Activated CD8-positive, alpha-beta memory T cell treated with anti-CD3 and anti-CD28 coated beads, Interleukin-2, amount 50 U/mL, for 4 hours (primary cell): ENCODE measurements around the gene XCR1.
A peak's percentile ranks its signal among the peaks of the same experiment; 100 is the strongest.
"Not testable (repeated sequence)": the region's sequence is repeated elsewhere in the genome, so short reads cannot be mapped to it uniquely, and the experiment has no call there.

Experiments
- DNase-seq: peaks from one replicate; pipeline ENCODE4 v3.0.0-alpha.2; 2020

XCR1 gene, protein sequence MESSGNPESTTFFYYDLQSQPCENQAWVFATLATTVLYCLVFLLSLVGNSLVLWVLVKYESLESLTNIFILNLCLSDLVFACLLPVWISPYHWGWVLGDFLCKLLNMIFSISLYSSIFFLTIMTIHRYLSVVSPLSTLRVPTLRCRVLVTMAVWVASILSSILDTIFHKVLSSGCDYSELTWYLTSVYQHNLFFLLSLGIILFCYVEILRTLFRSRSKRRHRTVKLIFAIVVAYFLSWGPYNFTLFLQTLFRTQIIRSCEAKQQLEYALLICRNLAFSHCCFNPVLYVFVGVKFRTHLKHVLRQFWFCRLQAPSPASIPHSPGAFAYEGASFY

DNA sequence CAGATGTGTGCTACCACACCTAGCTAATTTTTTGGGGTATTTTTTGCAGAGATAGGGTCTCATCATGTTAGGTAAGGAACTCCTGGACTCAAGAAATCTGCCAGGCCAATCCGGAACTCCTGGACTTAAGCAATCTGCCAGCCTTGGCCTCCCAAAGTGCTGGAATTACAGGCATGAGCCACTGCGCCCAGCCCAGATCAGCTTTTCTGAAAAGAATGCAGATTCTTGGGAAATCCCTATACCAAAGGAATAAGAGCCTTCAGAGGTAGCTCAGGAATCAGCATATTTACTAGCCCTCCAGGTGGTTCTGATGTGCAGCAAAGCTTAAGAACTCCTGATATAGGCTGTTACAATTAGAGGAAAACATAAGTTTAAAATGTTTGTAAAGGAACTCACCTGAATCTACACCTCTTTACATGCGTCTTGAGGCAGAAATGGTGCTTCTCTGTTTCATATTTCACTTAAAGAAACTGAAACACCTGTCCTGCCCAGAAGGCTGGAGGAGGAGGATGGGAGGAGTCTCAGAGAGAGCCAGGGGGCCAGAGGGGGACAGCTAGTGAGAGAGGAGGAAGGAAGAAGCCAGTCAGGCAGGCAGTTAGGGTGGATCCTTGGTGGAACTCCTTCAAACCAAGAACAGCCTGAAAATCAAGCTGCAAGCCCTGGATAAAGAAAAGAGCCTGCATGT, at the start of gene XCR1:
TSS of gene XCR1 (minus strand) at position 463 of the 685 bp plus-strand sequence. CDS start 5,536 bp downstream, outside the sequence.
- no peak for DNase-seq

DNA sequence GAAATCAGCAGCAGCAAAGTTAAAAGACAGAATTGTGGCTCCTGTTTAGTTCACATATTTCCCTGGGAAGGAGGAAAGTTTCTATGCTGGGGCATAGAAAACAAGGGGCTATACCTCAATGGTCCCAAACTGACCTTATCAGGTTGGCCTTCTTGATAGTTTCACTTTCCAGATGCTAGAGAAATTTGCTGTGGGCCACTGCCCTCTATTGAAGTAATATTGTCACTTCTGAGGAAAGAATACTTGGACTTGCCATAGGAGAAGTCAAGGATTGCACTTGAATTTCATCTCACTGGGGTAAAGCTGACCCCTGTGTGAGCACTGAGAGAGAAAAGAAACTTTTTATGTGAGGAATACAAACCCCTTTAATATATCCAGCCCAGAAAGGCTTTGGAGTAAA, 49.3 kb upstream of the XCR1 start:
- DNase-seq, result no peak

DNA sequence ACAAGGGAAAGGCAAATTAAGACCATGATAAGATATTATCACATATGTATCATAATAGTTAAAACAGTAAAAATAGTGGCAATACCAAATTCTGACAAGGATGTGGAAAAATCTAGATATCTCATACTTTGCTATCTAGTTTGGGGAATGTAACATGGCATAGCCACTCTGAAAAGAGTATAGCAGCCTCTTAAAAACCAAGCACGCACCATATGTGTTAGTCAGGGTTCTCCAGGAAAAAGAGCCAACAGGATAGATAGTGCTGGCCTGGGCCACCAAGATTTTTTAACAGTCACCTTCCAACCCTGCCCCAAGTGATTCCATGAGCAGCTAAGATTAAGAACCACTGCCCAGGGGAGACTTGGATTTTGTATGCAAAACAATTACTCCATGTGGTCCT, 48.5 kb upstream of the XCR1 start:
- no peak for DNase-seq

DNA sequence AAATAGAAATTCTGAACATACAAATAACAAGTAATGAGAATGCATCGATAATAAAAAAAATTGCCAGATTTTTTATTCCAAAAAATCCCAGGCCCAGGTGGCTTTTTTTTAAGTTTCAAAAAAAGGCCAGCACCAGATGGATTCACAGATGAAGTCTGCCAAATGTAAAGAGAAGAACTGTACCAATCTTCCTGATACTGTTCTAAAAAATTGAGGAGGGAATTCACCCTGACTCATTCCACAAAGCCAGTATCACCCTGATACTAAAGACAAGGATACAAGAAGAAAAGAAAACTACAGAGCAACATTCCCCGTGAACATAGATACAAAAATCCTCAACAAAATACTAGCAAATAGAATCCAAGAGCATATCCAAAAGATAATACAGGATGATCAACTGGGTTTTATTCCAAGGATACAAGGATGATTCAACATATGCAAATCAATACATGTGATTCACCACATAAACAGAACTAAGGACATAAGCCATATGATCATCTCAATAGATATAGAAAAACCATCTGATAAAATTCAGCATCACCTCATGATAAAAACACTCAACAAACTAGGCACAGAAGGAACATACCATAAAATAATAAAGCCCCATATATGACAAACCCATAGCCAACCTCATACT, 44.1 kb upstream of the XCR1 start:
- no peak for DNase-seq

DNA sequence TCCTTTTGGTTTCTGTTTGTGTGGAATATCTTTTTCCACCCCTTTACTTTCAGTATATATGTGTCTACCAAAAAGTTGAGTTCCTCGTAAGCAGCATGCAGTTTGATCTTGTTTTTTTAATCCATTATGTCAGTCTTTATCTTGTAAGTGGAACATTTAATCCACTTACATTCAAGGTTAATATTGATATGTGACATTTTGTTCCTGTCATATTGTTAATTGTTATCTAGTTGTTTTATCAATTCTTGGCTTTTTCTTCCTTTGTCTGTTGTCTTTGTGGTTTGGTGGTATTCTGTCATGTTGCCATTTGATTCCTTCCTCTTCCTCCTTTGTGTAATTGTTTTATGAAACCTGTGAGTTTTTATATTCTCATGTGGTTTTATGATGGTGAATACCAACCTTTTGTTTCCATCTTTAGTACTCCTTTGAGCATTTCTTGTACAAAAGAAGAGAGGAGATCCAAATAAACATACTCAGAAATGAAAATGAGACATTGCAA, 43.4 kb upstream of the XCR1 start:
- DNase-seq, result no peak

DNA sequence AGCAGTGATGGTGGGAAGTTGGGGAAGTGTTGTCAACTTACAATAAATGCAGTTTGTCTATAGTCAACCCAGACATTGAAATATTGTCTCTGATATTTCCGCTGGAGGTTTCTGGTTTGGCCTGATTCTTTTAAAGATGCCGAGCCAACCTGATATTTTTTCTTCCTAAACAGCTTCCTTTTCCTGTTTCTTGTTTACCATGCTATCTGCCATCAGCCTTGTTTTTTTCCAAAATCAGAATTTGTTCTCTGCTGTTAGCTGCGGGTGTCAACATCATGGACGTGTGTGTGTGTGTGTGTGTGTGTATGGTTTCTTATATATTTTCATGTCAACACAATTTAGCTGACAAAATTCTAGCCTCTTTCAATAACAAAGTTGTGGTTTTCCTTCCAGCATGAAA, 41.2 kb upstream of the XCR1 start:
- DNase-seq, result no peak

DNA sequence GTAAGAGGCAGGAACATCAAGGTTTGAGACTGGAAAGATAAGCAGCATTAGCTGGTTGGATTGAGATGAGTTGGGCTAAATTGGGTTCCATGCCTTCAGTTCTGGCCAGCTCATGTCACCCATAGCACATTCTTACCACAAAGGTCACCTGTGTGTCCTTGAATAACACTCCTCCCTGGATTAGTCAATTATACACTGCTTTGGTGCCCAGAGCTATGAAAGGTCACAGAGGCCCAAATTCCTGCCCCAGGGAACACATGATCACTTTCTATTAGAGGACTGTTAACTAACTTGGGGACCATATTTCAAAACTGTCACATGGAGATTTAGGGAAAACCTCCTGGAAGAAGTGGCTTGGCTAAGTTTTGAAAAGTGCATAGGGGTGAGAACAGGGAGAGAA, 40.1 kb upstream of the XCR1 start:
- DNase-seq, result no peak

DNA sequence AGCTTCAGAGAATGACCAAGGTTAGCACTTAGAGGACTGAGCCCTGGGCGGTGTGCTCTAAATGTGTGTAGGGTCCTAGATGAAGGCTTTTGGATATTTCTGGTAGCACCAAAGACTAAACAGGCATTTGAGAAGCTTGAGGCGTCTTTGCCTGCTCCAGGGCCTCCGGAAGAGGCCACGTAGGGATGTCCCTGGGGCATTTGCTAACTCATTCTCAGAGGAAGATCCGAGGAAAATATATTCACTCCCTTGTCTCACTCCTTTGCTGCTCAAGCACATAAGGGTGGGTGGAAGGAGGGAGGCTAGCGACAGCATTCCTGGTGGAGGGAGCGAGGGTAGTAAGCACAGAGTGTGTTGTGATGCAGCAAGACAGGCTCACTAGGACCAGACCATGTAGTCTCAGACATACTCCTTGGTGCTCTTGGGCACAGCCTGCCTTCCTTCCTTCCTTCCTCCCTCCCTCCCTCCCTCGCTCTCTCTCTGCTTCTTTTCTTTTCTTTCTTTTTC, 38.5 kb upstream of the XCR1 start:
- DNase-seq, result no peak

DNA sequence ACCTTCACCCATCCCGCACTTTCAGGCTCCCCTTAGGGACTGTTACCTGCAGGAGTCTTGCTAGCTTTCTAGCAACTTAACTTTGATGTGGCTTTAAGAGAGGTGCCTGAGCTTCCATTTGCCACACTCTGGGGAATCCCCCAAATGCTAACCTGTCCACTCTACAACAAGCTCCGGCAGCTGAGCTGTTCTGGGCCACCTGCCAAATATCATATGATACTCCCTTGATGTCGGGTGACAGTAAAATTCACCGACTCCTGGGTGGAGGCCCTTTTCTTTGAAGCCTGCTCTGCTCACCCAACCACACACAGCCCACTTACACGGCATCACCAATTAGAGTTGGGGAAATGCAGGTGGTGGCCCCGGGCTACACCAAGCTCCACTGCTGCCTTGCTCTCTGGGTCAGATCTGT, 38.0 kb upstream of the XCR1 start:
- peak; percentile 75 for DNase-seq

DNA sequence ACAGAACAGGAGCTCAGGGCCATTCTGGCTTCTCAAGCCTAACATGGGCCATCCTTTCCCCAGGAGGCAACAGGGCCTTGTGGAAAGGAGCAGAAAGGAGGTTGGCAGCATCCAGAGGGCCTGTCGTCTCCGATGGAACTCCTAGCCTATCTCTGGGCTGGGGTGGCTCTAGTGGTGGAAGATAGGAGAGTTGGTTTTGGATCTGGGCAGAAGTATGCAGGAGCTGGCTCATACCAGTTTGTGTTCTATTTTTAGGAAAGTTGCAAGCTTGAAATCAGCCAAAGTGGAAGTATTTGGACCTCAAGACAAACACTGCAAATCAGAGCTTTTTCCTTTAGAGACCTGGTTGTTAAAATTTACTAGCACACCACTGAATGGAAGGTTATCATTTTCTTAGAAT, 35.4 kb upstream of the XCR1 start:
- DNase-seq, result no peak

DNA sequence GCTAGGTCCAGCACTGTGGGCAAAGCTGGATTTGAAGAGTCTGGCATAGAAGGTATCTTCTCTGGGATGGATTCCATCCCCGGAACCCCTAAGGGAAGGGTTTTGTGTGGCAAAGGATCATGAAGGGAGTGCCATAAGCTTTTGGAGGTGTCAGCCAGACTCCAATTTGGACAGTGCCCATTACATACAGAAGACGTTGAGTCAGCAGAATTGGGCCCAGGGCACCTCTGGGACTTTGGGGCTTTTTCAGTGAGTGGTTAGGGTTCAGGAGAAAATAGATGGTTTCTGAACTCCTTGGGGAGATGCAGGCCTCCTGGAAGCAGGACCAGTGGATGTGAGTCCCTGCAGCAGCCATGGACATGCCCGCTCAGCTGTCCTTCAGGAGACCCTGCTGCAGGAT, 34.6 kb upstream of the XCR1 start:
- no peak for DNase-seq

DNA sequence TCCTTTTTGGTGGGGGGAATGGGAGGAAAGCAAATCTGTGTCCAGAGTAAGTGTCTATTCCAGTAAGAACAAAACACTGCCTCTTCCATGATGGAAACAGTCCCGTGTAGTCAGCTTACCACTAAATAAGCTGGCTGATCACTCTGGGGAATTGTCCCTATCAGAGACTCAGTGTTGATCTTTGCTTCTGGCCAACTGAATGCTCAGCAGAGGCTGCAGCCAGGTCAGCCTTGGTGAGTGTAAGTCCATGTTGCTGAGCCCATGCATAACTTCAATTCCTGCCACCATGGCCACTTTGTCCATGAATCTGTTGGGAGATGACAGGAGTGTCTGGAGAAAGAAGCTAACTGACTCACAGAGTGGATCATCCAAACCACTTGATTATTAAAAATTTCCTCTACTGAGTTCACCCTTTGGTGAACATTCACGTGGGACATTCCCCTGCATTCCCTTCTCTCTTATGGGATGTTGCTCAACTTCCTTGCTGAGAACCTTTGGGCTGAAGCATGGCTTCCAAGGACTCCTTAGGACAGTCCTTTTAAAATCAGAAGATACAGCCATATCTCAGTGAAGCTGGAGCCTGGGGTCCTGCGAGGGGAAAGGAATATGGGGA, 33.9 kb upstream of the XCR1 start:
- DNase-seq, result no peak

DNA sequence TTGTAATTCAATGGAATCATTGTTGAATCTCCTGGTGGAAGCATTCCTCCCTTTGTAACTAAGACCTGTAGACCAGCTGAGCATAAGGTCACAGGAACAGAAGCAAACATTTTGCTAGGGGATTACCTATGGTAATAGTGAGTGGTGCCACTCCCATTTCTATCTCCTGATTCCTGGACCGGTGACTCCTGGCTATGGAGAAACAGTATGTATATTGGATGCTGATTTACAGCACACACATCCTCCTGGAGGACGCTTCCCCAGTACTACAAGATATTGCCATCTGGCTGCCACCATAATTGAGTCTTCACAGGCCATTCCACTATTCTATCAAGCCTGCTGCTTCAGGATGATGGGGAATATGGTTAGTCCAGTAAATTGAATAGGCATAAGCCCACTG, 33.3 kb upstream of the XCR1 start:
- no peak for DNase-seq

DNA sequence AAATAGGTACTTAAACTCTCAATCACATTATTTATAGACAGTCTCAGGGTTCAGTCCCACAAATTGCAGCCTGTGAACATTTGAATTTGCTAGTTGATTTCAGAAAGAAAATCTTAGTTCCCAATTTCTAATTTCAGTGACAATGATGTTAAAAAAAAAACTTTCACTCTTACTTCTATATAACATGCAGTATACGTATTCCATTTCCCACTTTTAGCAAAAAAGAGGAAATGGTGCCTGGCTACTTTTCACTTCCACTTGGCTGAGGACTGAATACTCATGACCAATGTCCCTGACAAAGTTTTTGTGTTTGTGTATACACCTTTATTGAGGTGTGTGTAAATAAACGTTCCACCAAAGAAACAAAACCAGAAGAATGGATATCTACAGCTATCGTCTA, 32.1 kb upstream of the XCR1 start:
- no peak for DNase-seq

DNA sequence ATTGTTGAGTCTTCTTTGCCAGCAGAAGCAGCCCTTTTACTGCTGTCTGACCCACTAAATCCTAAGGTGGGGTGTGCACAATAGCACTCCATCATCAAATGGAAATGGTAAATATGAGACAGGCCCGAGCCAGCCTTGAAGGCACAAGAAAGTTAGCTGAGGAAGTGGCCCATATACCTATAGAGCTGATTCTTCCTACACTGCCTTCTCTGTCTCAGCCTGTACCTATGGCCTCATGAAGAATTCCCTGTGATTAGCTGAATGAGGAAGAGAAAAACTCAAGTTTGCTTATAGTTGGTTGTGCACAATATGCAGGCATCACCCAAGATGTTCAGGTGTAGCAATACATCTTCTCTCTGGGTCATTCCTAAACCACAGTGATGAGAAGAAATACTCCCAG, 31.7 kb upstream of the XCR1 start:
- no peak for DNase-seq

DNA sequence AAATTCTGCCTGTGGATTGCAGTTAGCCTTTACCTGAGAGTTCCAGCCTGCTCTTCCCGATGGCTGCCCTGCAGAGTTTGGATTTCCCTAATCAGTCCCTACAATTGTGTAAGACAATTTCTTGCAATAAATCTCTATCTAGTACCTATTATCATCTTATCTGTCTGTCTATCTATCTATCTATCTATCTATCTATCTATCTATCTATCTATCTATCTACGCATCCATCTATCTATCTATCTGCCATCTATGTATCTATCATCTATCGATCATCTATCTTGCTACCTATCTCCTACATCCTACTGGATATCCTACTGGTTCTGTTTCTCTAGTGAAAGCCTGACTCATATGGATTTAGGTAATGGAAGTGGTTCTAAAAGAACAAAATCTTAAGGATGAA, 30.4 kb upstream of the XCR1 start:
- DNase-seq, result no peak

DNA sequence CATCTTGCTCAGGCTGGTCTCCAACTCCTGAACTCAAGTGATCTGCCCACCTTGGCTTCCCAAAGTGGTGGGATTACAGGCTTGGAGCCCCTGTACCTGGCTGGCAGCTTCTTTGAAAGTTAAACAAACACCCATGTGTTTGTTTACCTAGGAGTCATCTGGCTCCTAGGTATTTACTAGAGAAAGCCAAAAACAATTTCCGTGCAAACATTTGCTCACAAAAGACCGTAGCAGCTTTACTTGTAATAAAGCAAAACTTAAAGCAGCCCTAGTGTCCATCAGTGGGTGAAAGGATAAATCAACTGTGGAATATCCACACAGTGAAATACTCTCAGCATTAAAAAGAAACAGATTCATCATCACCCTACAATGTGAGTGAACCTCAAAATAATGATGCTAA, 29.4 kb upstream of the XCR1 start:
- DNase-seq, result no peak

DNA sequence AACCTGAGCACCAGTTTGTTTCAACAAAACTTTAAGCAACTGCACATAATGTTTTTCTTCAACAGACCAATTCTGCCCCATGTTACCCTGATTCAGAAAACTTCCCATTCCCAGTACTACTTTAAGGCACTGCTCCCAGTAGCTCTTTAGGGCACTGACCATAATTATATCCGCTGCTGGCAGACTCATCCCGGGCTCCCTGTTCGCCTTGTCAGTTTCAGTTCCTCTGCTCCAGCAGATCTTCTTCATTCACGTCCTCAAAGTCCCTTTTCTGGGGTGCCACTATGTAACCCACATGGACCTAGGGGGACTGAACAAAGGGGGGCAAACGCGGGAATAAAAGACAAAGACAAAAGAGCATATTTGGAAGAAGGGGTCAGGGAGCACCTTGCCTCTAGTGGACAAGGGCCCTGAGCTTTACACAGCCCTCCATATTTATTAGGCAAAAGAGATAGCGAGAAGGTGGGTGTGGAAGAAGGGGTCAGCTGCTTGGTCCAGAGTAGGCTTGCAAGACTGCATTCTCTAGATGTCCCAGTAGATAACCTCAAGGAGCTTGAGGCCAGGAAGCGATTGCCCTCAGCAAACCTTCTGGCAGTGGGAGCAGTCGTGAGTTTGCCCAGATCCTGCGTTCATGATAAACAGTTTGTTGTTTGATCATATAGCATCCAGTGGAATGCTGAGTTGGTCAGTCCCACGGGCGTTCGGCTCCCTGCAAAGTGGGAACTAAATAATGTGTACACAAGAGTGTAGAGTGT, 26.7 kb upstream of the XCR1 start:
- not testable (repeated sequence) for DNase-seq

DNA sequence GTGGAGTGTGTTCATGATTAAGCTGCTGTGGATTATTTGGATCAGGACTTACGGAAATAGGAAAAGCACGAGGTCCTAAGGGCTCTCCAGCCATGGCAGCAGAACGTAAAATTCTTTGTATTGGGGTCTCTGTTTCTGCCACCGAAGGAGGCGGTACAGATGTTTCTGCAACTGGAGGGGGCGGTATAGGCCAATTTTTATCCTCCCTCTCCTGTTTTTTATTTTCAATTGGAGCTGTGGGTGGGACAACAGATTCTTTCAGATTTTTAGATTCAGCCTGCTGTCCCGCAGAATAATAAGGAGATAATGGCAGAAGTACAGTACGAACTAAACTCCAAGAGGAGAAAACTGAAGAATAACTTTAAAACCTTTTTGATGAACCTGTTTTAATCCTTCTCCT, 26.0 kb upstream of the XCR1 start:
- DNase-seq, result not testable (repeated sequence)

DNA sequence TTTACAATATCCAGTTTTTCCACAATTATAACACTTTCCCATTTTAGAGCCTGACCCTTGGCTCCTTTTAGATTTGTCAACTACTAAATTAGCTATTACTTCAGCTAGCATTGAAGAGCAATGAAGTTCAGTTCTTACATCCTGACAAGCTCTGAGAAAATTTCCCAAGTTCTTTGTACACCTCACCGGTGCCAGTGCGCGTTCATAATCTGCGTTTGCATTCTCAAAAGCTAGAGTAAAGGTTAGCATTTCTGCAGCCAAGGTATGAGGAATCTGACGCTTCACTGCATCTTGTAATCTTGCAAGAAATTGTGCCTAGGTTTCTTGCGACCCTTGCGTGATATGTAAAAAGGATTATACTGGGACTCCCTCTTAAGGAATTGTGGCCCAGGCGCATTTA, 25.2 kb upstream of the XCR1 start:
- DNase-seq, result no peak

DNA sequence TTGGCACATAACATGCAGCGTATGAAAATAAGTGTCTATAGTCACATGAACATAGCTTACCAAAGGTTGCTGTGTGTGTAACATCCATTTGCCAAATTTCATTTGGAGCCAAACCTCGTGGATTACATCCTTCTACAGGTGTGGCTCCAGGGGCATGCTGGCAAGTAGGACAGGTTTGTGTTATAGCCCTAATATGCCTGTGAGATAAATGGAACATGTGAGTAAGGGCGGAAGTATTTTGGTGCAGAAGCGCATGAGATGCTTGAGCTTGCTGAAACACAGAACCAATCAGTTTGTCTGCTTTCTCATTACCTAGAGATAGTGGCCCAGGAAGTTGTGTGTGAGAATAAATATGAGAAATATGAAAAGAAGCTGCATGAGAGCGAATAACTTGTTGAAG, 21.8 kb upstream of the XCR1 start:
- no peak for DNase-seq

DNA sequence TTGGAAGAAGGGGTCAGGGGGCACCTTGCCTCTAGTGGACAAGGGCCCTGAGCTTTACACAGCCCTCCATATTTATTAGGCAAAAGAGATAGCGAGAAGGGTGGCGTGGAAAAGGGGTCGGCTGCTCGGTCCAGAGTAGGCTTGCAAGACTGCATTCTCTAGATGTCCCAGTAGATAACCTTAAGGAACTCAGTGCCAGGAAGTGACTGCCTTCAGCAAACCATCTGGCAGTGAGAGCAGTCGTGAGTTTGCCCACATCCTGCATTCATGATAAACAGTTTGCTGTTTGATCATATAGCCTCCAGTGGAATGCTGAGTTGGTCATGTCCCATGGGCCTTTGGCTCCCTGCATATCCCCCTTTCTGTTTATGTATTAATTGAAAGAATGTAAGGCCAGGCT, 18.9 kb upstream of the XCR1 start:
- not testable (repeated sequence) for DNase-seq

DNA sequence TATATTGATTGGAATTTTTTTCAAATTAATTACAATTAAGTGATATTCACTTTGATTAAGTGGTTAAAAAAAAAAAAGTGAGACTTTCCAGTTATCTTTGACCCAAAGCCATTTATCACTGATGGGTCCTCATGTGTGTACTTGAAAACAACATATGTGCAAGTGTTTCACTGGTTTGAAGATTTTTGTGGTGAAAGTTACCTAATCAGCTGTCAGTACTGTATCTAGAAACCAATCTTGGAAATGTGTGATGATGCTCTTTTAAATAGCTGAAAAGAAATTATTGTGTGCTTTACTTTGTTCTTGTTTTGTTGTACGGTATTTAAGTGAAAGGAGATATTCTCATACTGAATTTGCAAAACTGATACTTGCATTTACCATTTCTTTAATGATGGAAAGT, 11.6 kb upstream of the XCR1 start:
- no peak for DNase-seq
